Gastroesophageal sphincter (tissue), 4 donors: ENCODE data around the gene BCOR. TPM values are rescaled to one million over a fixed set of nuclear protein-coding genes. Genes with fewer than 3 reads are reported as not detected.

Experiments
- ATAC-seq: fragments of 150-250 bp; one replicate; pipeline ENCODE4 v1.9.1; 2016; ENCODE audit warnings: mild to moderate bottlenecking, moderate library complexity
- H3K27ac ChIP-seq, 4 donors: fragments of 200-600 bp; sonication (generic) in 3 of 4; 1 replicate in 3 of 4; 2 replicates in 1 of 4; pipeline ENCODE4 v1.5.1; 2016 to 2019
- H3K27me3 ChIP-seq: fragments of 200-600 bp; sonication (generic); one replicate; pipeline ENCODE4 v1.5.1; 2019
- H3K36me3 ChIP-seq, 2 donors: fragments of 200-600 bp; sonication (generic); one replicate each; pipeline ENCODE4 v1.5.1; 2019; ENCODE audit warnings: control low read depth in 1 of 2
- H3K4me1 ChIP-seq, 3 donors: fragments of 200-600 bp; sonication (generic); 1 replicate in 2 of 3; 2 replicates in 1 of 3; pipeline ENCODE4 v1.5.1; 2016 to 2019; ENCODE audit warnings: control low read depth in 2 of 3
- H3K4me3 ChIP-seq, 2 donors: fragments of 200-600 bp; sonication (generic); one replicate each; pipeline ENCODE4 v1.5.1; 2019; ENCODE audit warnings: mild to moderate bottlenecking in 1 of 2, moderate library complexity in 1 of 2
- H3K9me3 ChIP-seq, 3 donors: fragments of 200-600 bp; sonication (generic); one replicate each; pipeline ENCODE4 v1.5.1; 2017 to 2019; ENCODE audit warnings: control low read depth in 2 of 3
- EP300 ChIP-seq: sonication (generic); formaldehyde crosslinking; IDR thresholded peaks from one replicate; pipeline ENCODE4 v1.6.1; 2017; ENCODE audit warnings: antibody characterized with exemption, mild to moderate bottlenecking
- POLR2A ChIP-seq, 2 donors: fragments of 450-650 bp; IDR thresholded peaks; one replicate each; pipeline ENCODE4 v1.6.1; 2017; ENCODE audit warnings: antibody characterized with exemption in 2 of 2, mild to moderate bottlenecking in 2 of 2, moderate library complexity in 1 of 2
- POLR2AphosphoS5 ChIP-seq: sonication (generic); formaldehyde crosslinking; IDR thresholded peaks from one replicate; pipeline ENCODE4 v1.6.1; 2017; ENCODE audit warnings: antibody characterized with exemption
- WGBS, 2 donors: methylation state at CpG; one replicate each; pipeline ENCODE4 v1.1.5; 2018; ENCODE audit warnings: low coverage in 1 of 2; 5-methylcytosine and 5-hydroxymethylcytosine counted together
- total RNA-seq, 4 donors: library from RNA; depleted of rRNA; stranded (reverse); fragments of >200 nt; gene quantifications; one replicate each; pipeline ENCODE4 v1.1.0, GENCODE V29; 2016
- TF ChIP-seq, protein P1 (sequence below), 4 experiments: fragments of 200-600 bp in 2 of 4; fragments of 450-650 bp in 2 of 4; sonication (generic) in 1 of 4; IDR thresholded peaks; one replicate each; pipeline ENCODE4 v1.5.1; 2017 to 2019; ENCODE audit warnings: antibody characterized with exemption in 4 of 4, mild to moderate bottlenecking in 2 of 4, moderate library complexity in 2 of 4

The BCOR gene
- total RNA-seq, 4 donors from 2014 or later, result 18.4 to 27.4 (median 21.4) TPM

- WGBS, 2 donors, result 25% methylated on average over 4 of the region's 11 CpGs; no CpG with 5 or more reads in 1 of the 2 donors
- Histone ChIP-seq H3K27ac (no peak overlapping the region), H3K9me3 (no peaks in the 10 kb centered on the region), H3K36me3 (no peaks in the 10 kb centered on the region), H3K27me3 (no peaks in the 10 kb centered on the region), H3K4me3 (no peak overlapping the region), H3K4me1 (peaks cover 0 to 89% (median 9%) of the 10 kb centered on the region in 3 donors)
- no peak for TF ChIP-seq EP300
- TF ChIP-seq, protein P1, sequence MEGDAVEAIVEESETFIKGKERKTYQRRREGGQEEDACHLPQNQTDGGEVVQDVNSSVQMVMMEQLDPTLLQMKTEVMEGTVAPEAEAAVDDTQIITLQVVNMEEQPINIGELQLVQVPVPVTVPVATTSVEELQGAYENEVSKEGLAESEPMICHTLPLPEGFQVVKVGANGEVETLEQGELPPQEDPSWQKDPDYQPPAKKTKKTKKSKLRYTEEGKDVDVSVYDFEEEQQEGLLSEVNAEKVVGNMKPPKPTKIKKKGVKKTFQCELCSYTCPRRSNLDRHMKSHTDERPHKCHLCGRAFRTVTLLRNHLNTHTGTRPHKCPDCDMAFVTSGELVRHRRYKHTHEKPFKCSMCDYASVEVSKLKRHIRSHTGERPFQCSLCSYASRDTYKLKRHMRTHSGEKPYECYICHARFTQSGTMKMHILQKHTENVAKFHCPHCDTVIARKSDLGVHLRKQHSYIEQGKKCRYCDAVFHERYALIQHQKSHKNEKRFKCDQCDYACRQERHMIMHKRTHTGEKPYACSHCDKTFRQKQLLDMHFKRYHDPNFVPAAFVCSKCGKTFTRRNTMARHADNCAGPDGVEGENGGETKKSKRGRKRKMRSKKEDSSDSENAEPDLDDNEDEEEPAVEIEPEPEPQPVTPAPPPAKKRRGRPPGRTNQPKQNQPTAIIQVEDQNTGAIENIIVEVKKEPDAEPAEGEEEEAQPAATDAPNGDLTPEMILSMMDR (IDR thresholded peaks at IDR 0.05), result no peak
- no peak for TF ChIP-seq POLR2AphosphoS5
- no peak for TF ChIP-seq POLR2A (IDR thresholded peaks at IDR 0.05)
- ATAC-seq, result no peak
Measured at GRCh38 chrX:40084471-40085101, 13.2 kb downstream of the BCOR start.

DNA sequence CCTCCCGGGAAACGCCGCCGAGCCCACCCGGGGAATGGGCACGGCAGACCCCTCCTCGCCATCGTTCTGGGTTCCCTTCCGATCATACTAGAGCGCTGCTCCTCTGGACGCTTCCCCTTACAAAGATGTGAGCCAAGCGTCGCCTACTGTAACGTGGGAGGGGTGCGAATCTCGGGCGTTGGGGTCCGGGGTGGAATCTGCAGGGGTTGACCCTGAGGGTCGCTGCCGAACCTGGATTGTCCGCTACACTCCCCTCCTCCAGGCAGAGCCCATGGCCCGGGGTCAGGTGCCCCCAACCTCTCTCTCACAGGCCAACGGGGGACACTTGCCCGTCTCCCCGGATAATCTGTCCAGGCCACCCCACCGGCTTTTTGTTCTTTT, 13.8 kb downstream of the BCOR start:
- Histone ChIP-seq H3K27me3 (no peaks in the 10 kb centered on the region), H3K36me3 (no peaks in the 10 kb centered on the region), H3K27ac (peak overlapping the region in 2 of 4 donors; percentile 35 to 59), H3K4me3 (peak overlapping the region; percentile 28 to 51), H3K4me1 (peaks cover 0 to 83% (median 9%) of the 10 kb centered on the region in 3 donors), H3K9me3 (no peaks in the 10 kb centered on the region)
- no peak for ATAC-seq
- WGBS, 2 donors, result 18% methylated on average over 8 of the region's 26 CpGs; no CpG with 5 or more reads in 1 of the 2 donors
- TF ChIP-seq, protein P1 (IDR thresholded peaks at IDR 0.05), result no peak
- TF ChIP-seq POLR2A (IDR thresholded peaks at IDR 0.05) (no peak), POLR2AphosphoS5 (no peak), EP300 (no peak)

DNA sequence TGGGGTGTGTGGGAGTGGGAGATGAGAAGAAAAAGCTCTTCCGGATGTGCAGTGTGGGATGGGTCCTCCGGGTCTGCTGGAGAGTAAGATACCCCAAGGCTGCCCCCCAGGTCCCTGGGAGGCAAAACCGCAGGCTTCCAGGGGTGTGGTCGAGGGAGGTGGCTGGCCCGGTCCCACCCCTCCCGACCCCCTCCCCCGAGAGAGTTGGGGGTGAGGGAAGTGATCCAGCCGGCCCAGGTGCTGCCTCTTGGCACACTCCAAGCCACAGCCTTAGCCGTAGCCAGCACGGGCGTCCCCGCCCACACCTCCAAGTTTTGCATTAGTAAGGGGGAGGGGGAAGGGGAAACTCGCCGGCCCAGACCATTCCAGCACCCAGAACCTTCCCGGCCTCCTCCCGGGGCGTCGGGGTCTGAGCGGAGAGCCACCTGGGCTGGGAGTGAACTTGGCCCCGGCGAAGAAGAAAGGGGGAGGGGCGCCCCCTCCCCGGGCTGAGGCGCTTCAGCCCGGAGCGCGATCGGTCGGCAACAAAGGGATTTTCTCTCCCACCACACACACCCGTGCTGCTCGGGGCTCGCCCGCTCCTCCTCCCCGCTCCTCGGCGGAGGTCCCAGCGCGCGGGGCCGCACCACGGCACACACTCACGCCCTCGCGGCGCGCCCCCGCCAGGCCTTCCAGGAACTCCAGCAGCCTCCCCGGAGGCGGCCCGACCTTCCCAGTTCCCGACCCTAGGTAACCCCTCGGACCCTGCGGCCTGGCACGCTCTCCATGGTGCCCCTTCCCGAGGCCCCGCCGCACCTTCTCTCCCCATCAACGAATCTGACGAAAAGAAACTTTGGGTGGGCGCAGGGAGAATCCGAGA, 14.4 kb downstream of the BCOR start:
- no peak for TF ChIP-seq POLR2A (IDR thresholded peaks at IDR 0.05)
- TF ChIP-seq, protein P1 (IDR thresholded peaks at IDR 0.05), result peak in 2 of 4 experiments; percentile 3 to 23
- 0% methylated on average over 1 of the region's 61 CpGs; no CpG with 5 or more reads in 1 of the 2 donors for WGBS, 2 donors
- no peaks in the 10 kb centered on the region for H3K9me3 ChIP-seq
- H3K4me1 ChIP-seq, result peaks cover 0 to 76% (median 9%) of the 10 kb centered on the region in 3 donors
- peak overlapping the region; percentile 28 to 51 for H3K4me3 ChIP-seq
- peak; percentile 46 for ATAC-seq
- peak overlapping the region in 3 of 4 donors; percentile 17 to 59 (median 35) for H3K27ac ChIP-seq
- H3K27me3 ChIP-seq, result no peaks in the 10 kb centered on the region
- H3K36me3 ChIP-seq, result no peaks in the 10 kb centered on the region

DNA sequence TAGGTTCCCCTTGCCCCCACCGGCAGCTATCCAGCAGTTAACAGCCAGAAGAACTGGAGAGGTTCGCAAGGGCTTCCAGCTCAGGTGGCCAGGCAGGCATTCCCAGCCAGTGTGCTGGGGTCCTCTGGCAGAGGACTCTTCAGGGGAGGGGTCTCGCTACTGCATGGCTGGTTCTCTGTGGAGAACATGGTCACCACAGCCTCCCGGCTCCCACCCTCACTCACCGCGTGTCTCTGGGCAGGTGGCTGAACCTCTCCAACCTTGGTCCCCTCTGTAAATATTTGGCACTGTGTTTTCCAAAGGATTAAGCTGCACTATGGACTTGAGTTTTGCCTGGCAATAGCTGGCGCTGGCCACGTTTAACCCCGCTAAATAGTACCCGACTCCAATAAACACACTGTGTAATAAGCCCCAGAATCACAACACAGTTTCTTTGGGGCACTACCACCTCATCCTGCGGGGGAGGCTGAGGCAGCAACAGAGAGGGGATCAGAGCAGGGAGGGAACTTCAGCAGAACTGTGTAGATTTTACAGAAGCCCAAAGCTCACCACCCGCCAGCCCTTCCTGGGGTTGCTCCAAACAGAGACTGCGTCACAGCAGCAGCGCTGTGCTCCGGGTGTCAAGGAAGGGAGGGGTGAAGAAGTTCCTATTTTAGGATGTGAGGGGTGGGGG, 15.2 kb downstream of the BCOR start:
- Histone ChIP-seq H3K36me3 (no peaks in the 10 kb centered on the region), H3K4me1 (peaks cover 0 to 69% (median 9%) of the 10 kb centered on the region in 3 donors), H3K9me3 (no peaks in the 10 kb centered on the region), H3K4me3 (peak overlapping the region in 1 of 2 donors; percentile 51), H3K27ac (peak overlapping the region in 2 of 4 donors; percentile 17 to 59), H3K27me3 (no peaks in the 10 kb centered on the region)
- TF ChIP-seq POLR2A (IDR thresholded peaks at IDR 0.05) (no peak), EP300 (no peak), POLR2AphosphoS5 (no peak)
- TF ChIP-seq, protein P1 (IDR thresholded peaks at IDR 0.05), result no peak
- 67% methylated on average over 1 of the region's 15 CpGs; no CpG with 5 or more reads in 1 of the 2 donors for WGBS, 2 donors
- ATAC-seq, result peak; percentile 45
